GM12872 (cell line): ENCODE measurements around the gene AKR1A1.

Experiments used
- TF ChIP-seq, protein P1 (sequence below): IDR thresholded peaks from 3 replicates; pipeline ENCODE4 v1.5.1; 2011; ENCODE audit warnings: low read depth, mild to moderate bottlenecking, low read length, moderate library complexity; ENCODE audit not compliant: insufficient read depth

AKR1A1 gene

DNA sequence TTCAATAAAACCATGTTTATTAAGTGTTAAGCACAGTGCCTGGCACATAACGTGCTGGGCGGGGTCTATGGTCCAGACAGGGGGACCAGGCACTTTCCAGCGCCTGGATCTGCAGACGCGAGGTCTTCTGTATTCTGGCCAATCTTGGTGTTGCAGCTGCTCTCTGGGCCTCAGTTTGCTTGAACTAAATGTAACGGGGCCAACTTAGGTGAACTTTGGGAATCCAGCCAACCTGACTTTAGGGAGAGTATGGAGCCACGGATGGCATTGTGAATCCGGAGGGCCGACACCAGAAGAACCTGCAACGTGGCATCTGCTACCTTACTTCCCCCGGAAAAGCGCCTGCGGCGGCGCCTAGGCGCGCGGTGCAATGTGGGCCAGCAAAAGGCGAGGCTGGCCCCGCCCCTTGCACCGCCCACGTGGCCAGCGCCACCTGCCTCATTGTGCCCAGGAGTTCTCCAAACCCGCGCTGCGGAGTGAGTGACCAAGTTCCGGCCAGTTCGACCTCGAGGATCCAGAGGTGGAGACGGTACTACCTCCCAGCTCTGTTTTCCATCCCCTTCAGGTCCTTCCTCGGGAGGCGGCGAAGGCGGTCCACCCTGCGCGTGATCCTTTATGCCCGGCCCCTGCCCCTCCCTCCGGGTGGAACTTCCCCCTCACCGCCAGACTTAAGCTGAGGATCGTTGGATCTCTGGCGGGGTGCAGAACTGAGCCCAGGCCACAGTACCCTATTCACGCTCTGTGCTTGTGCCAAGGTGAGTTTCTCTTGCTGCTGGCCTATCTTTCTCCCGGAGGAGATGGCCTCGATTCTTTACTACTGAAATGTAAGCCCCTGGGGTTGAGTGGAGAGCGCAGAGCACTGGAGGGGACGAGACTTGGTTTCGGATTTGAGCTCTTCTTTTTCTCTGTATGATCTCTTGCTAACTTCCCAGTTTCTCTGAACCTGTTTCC lies at the start of gene AKR1A1:
AKR1A1 (plus strand) TSS at position 426 of the 951 bp plus-strand sequence. CDS start 10,969 bp downstream, outside the sequence.
- TF ChIP-seq, protein P1, sequence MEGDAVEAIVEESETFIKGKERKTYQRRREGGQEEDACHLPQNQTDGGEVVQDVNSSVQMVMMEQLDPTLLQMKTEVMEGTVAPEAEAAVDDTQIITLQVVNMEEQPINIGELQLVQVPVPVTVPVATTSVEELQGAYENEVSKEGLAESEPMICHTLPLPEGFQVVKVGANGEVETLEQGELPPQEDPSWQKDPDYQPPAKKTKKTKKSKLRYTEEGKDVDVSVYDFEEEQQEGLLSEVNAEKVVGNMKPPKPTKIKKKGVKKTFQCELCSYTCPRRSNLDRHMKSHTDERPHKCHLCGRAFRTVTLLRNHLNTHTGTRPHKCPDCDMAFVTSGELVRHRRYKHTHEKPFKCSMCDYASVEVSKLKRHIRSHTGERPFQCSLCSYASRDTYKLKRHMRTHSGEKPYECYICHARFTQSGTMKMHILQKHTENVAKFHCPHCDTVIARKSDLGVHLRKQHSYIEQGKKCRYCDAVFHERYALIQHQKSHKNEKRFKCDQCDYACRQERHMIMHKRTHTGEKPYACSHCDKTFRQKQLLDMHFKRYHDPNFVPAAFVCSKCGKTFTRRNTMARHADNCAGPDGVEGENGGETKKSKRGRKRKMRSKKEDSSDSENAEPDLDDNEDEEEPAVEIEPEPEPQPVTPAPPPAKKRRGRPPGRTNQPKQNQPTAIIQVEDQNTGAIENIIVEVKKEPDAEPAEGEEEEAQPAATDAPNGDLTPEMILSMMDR = no peak

DNA sequence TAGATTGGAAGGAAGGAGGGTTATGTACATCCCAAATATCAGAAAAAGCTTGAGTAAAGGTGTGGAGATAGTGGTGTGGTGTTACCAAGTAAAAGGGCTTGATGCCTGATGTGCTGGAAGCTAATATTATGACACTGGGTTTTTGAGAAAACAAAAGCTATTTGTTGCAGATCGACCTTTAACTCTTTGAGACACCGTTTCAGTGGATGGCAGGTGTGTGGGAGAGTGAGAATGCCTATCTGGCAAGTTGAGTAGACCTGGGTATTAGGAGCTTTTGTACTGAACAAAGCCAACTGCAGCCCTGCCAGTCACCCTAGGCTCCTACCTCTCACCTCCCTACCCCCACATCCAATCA lies 49.1 kb upstream of the AKR1A1 start:
- TF ChIP-seq, protein P1 = no peak

DNA sequence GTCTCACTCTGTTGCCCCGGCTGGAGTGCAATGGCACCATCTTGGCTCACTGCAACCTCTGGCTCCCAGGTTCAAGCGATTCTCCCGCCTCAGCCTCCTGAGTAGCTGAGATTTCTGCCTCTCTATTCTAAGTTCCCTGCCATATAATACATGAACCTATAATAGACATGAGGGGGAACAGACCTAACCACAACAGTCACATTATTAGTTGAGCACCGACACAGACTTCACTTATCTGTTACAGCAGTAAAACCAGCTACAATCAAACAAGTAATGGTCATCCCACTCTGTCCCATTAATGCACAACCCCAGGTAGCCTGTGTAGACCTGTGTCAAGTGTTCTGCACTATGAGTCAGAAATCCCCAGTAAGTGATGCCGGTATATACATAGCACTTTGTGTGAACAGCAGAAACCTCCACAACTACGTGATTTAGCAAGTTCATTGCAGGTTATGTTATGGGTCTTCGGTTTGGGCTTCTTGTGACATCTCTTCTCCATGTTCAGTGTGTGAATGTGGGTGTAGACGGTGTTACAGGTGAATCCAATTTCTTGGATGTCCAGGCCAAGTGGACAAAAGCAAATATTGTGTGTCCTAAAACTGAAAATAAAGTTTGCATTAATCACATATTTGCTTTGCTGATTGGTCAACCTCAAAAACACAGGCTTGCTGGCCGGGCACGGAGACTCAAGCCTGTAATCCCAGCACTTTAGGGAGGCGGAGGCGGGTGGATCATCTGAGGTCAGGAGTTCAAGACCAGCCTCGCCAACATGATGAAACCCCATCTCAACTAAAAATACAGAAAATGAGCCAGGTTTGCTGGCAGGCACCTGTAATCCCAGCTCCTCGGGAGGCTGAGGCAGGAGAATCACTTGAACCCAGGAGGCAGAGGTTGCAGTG lies 46.9 kb upstream of the AKR1A1 start:
- TF ChIP-seq, protein P1 = no peak

DNA sequence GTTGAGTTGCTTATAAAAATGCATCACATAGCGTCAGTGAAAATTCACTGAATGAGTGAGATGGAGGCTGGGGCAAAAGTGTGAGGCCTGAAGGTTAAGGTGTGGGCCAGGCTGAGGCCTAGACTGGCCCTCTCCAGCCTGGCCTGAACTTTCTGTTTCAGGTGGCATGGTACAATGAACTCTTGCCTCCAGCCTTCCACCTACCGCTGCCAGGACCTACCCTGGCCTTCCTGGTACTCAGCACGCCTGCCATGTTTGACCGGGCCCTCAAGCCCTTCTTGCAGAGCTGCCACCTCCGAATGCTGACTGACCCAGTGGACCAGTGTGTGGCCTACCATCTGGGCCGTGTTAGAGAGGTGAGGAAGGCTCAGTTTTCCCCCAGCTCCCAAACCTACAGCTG lies 43.4 kb upstream of the AKR1A1 start:
- TF ChIP-seq, protein P1 = no peak

DNA sequence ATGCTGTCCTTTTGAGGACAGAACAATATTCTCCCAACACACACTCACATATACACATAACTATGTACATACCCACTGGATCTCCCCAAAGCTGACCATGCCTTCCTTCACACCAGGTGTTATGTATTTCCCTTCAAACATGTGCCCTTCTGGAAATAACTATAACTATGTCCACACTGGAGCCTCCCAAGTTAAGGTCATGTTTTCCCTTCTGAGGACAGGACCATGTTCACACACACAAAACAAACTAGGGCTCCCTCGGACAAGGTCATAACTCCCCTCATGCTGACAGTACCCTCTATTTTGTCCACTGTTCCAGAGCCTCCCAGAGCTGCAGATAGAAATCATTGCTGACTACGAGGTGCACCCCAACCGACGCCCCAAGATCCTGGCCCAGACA lies 42.7 kb upstream of the AKR1A1 start:
- TF ChIP-seq, protein P1 = no peak

DNA sequence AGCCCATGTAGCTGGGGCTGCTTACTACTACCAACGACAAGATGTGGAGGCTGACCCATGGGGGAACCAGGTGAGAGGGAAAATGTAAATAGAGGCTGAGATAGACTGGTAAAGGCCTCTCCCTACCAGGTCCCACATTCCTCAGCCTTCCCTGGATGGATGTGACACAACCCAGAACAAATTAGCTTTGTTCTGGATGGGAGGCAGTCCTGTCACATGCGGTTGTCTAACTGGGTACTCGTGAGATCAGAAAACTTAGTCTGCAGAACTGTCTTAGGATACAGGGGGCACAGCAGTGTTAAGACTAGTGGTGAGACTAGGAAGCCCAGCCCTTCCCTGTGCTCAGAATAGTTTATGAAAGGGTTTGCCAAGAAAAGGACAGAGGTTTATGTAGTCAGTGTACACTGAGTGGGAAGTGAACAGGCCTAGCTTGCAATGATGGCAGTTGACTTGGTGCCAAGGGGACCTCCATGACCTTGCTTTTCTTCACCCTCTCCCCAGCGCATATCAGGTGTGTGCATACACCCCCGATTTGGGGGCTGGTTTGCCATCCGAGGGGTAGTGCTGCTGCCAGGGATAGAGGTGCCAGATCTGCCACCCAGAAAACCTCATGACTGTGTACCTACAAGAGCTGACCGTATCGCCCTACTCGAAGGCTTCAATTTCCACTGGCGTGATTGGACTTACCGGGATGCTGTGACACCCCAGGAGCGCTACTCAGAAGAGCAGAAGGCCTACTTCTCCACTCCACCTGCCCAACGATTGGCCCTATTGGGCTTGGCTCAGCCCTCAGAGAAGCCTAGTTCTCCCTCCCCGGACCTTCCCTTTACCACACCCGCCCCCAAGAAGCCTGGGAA lies 42.1 kb upstream of the AKR1A1 start:
- TF ChIP-seq, protein P1 = no peak
